WTC11 (cell line): ENCODE measurements around the gene PLEKHH2. TPM values are rescaled to one million over a fixed set of nuclear protein-coding genes. Genes with fewer than 3 reads are reported as not detected.

Source experiments
- ATAC-seq: fragments of 200-7000 bp; cut with Tn5 transposase; 2 replicates; pipeline ENCODE4 v1.10.0; 2021; ENCODE audit warnings: mild to moderate bottlenecking, moderate library complexity
- CTCF ChIA-PET: fragments of 300-600 bp; sonication (Branson Sonifier 250); formaldehyde crosslinking; loops from one replicate; lab custom pipeline; 2021; ENCODE audit warnings: antibody characterized with exemption; lab: Charles Lee
- POLR2A ChIA-PET: fragments of 350-600 bp; sonication (Branson Sonifier 250); formaldehyde crosslinking; loops from one replicate; lab custom pipeline; 2021; ENCODE audit warnings: antibody characterized with exemption; lab: Charles Lee
- DNase-seq: peaks from one replicate; pipeline ENCODE4 v3.0.0; 2021; ENCODE audit warnings: low spot score
- H3K27ac Mint-ChIP-seq: 2 replicates; pipeline ENCODE4 v1.8.0; 2021; ENCODE audit warnings: mixed read lengths
- H3K27me3 Mint-ChIP-seq: 2 replicates; pipeline ENCODE4 v1.8.0; 2021; ENCODE audit warnings: low read depth, mild to moderate bottlenecking, moderate library complexity, mixed read lengths
- H3K36me3 Mint-ChIP-seq: 2 replicates; pipeline ENCODE4 v1.8.0; 2021; ENCODE audit warnings: mixed read lengths
- H3K4me1 Mint-ChIP-seq: 2 replicates; pipeline ENCODE4 v1.8.0; 2022; ENCODE audit warnings: mixed read lengths
- H3K4me3 Mint-ChIP-seq: 2 replicates; pipeline ENCODE4 v1.8.0; 2021; ENCODE audit warnings: mild to moderate bottlenecking, moderate library complexity, mixed read lengths
- H3K9me3 Mint-ChIP-seq: 2 replicates; pipeline ENCODE4 v1.8.0; 2021; ENCODE audit warnings: mixed read lengths
- ATF3 ChIP-seq: sonication (generic); formaldehyde crosslinking; conservative IDR thresholded peaks from 2 replicates; pipeline ENCODE4 v1.8.1; 2022; ENCODE audit warnings: mild to moderate bottlenecking, missing genetic modification reagents
- ATF6 ChIP-seq: sonication (generic); formaldehyde crosslinking; IDR thresholded peaks from 2 replicates; pipeline ENCODE4 v1.8.1; 2023; ENCODE audit warnings: mild to moderate bottlenecking, missing genetic modification reagents
- CREM ChIP-seq: sonication (generic); formaldehyde crosslinking; IDR thresholded peaks from 2 replicates; pipeline ENCODE4 v1.8.1; 2022; ENCODE audit warnings: mild to moderate bottlenecking, missing genetic modification reagents, moderate library complexity
- ELF4 ChIP-seq: sonication (generic); formaldehyde crosslinking; IDR thresholded peaks from 2 replicates; pipeline ENCODE4 v1.8.1; 2022; ENCODE audit warnings: low read depth, mild to moderate bottlenecking, moderate library complexity, missing genetic modification reagents
- ESRRA ChIP-seq: sonication (generic); formaldehyde crosslinking; IDR thresholded peaks from 2 replicates; pipeline ENCODE4 v1.8.1; 2022; ENCODE audit warnings: mild to moderate bottlenecking, missing genetic modification reagents, borderline replicate concordance
- FOXK1 ChIP-seq: sonication (generic); formaldehyde crosslinking; IDR thresholded peaks from 2 replicates; pipeline ENCODE4 v1.8.0; 2022; ENCODE audit warnings: mild to moderate bottlenecking, moderate library complexity, missing genetic modification reagents
- FOXP1 ChIP-seq: sonication (generic); formaldehyde crosslinking; IDR thresholded peaks from 2 replicates; pipeline ENCODE4 v1.8.0; 2022; ENCODE audit warnings: missing genetic modification reagents, mild to moderate bottlenecking, moderate library complexity, borderline replicate concordance
- GABPB1 ChIP-seq: sonication (generic); formaldehyde crosslinking; IDR thresholded peaks from 2 replicates; pipeline ENCODE4 v1.8.1; 2023; ENCODE audit warnings: mild to moderate bottlenecking, missing genetic modification reagents
- IRF1 ChIP-seq: sonication (generic); formaldehyde crosslinking; IDR thresholded peaks from 2 replicates; pipeline ENCODE4 v1.8.0; 2023; ENCODE audit warnings: missing genetic modification reagents
- IRF2 ChIP-seq: sonication (generic); formaldehyde crosslinking; IDR thresholded peaks from 2 replicates; pipeline ENCODE4 v1.8.0; 2022; ENCODE audit warnings: low read depth, missing genetic modification reagents, borderline replicate concordance
- MAX ChIP-seq: sonication (generic); formaldehyde crosslinking; IDR thresholded peaks from 2 replicates; pipeline ENCODE4 v1.8.0; 2022; ENCODE audit warnings: mild to moderate bottlenecking, missing genetic modification reagents
- MXD4 ChIP-seq: fragments of 250-450 bp; sonication (Bioruptor Pico); IDR thresholded peaks from 2 replicates; pipeline ENCODE4 v1.8.0; 2021; ENCODE audit warnings: mild to moderate bottlenecking, moderate library complexity, borderline replicate concordance
- NFATC4 ChIP-seq: fragments of 250-450 bp; sonication (Bioruptor Pico); IDR thresholded peaks from 2 replicates; pipeline ENCODE4 v1.9.0; 2021; ENCODE audit warnings: mild to moderate bottlenecking
- NR3C1 ChIP-seq: sonication (generic); formaldehyde crosslinking; conservative IDR thresholded peaks from 2 replicates; pipeline ENCODE4 v1.8.1; 2023; ENCODE audit warnings: low read depth, mild to moderate bottlenecking, missing genetic modification reagents
- PREB ChIP-seq: sonication (generic); formaldehyde crosslinking; IDR thresholded peaks from 2 replicates; pipeline ENCODE4 v1.8.1; 2022; ENCODE audit warnings: mild to moderate bottlenecking, missing genetic modification reagents, moderate library complexity, borderline replicate concordance
- RORB ChIP-seq: fragments of 250-450 bp; sonication (Bioruptor Pico); IDR thresholded peaks from 2 replicates; pipeline ENCODE4 v1.9.0; 2021; ENCODE audit warnings: mild to moderate bottlenecking
- SMAD4 ChIP-seq: sonication (generic); formaldehyde crosslinking; IDR thresholded peaks from 2 replicates; pipeline ENCODE4 v1.8.0; 2022; ENCODE audit warnings: mild to moderate bottlenecking, missing genetic modification reagents
- SP1 ChIP-seq: sonication (generic); formaldehyde crosslinking; conservative IDR thresholded peaks from 2 replicates; pipeline ENCODE4 v1.8.1; 2022; ENCODE audit warnings: missing genetic modification reagents
- STAT6 ChIP-seq: sonication (generic); formaldehyde crosslinking; conservative IDR thresholded peaks from 2 replicates; pipeline ENCODE4 v1.8.1; 2023; ENCODE audit warnings: mild to moderate bottlenecking, low read depth, missing genetic modification reagents, moderate library complexity
- TEAD1 ChIP-seq: sonication (generic); formaldehyde crosslinking; IDR thresholded peaks from 2 replicates; pipeline ENCODE4 v1.8.0; 2022; ENCODE audit warnings: mild to moderate bottlenecking, missing genetic modification reagents
- ZNF121 ChIP-seq: sonication (generic); formaldehyde crosslinking; IDR thresholded peaks from 2 replicates; pipeline ENCODE4 v1.8.0; 2023; ENCODE audit warnings: missing genetic modification reagents
- ZNF317 ChIP-seq: sonication (generic); formaldehyde crosslinking; IDR thresholded peaks from 2 replicates; pipeline ENCODE4 v1.8.1; 2023; ENCODE audit warnings: low read depth, mild to moderate bottlenecking, moderate library complexity, missing genetic modification reagents, borderline replicate concordance
- ZNF512 ChIP-seq: sonication (generic); formaldehyde crosslinking; IDR thresholded peaks from 2 replicates; pipeline ENCODE4 v1.8.1; 2022; ENCODE audit warnings: missing genetic modification reagents, borderline replicate concordance
- total RNA-seq: library from RNA; stranded (reverse); gene quantifications from 3 replicates; pipeline ENCODE4 v1.2.3, GENCODE V29; 2021

The PLEKHH2 gene
- total RNA-seq, 1 experiment from 2014 or later, result 5.8 TPM

- TF ChIP-seq PREB (CRISPR knock-in tag) (no peak), GABPB1 (no peak), IRF1 (no peak), SP1 (CRISPR knock-in tag) (no peak)
Measured at GRCh38 chr2:43749583-43749982, 112.5 kb downstream of the PLEKHH2 start (continued).

GRCh38 chr2:43751476-43751990, 114.5 kb downstream of the PLEKHH2 start:
- Mint-ChIP-seq H3K36me3 (no peaks in the 10 kb centered on the region), H3K27me3 (no peaks in the 10 kb centered on the region), H3K4me3 (no peak overlapping the region), H3K9me3 (no peaks in the 10 kb centered on the region), H3K27ac (no peak overlapping the region), H3K4me1 (0 out of 2 replicates have a peak, but pooled peaks cover 6% of the 10 kb centered on the region)
- no peak for TF ChIP-seq ATF6 (CRISPR knock-in tag)
- CTCF ChIA-PET, result no interaction called here
- POLR2A ChIA-PET, result no interaction called here
- ATAC-seq (no peak), DNase-seq (no peak)

GRCh38 chr2:43752302-43752701, 115.2 kb downstream of the PLEKHH2 start:
- Mint-ChIP-seq H3K27ac (no peak overlapping the region), H3K4me1 (0 out of 2 replicates have a peak, but pooled peaks cover 6% of the 10 kb centered on the region), H3K36me3 (peaks cover 3% of the 10 kb centered on the region; the same call in 1 of the 2 replicates), H3K27me3 (no peaks in the 10 kb centered on the region), H3K9me3 (peaks cover 3% of the 10 kb centered on the region; the same call in 1 of the 2 replicates), H3K4me3 (no peak overlapping the region)
- CTCF ChIA-PET, result no interaction called here
- ATAC-seq, result no peak
- DNase-seq, result no peak
- TF ChIP-seq NR3C1 (CRISPR knock-in tag) (no peak), TEAD1 (CRISPR knock-in tag) (no peak), ESRRA (CRISPR knock-in tag) (no peak), MXD4 (no peak)
- POLR2A ChIA-PET, result no interaction called here

GRCh38 chr2:43754180-43754579, 117.1 kb downstream of the PLEKHH2 start:
- no peak for DNase-seq
- no peaks in the 10 kb centered on the region for H3K27me3 Mint-ChIP-seq
- POLR2A ChIA-PET, result no interaction called here
- H3K9me3 Mint-ChIP-seq, result peaks cover 3% of the 10 kb centered on the region; the same call in 1 of the 2 replicates
- H3K27ac Mint-ChIP-seq, result no peak overlapping the region
- no peak overlapping the region for H3K4me3 Mint-ChIP-seq
- no peak for ATAC-seq
- H3K4me1 Mint-ChIP-seq, result peaks cover 13% of the 10 kb centered on the region
- H3K36me3 Mint-ChIP-seq, result peaks cover 3% of the 10 kb centered on the region; the same call in 1 of the 2 replicates
- CTCF ChIA-PET, result no interaction called here
- TF ChIP-seq CREM (CRISPR knock-in tag), result no peak
- TF ChIP-seq FOXP1 (CRISPR knock-in tag), result no peak
- no peak for TF ChIP-seq ATF3 (CRISPR knock-in tag)
- no peak for TF ChIP-seq SP1 (CRISPR knock-in tag)
- TF ChIP-seq STAT6 (CRISPR knock-in tag), result no peak
- no peak for TF ChIP-seq ZNF317 (CRISPR knock-in tag)
- no peak for TF ChIP-seq RORB (CRISPR knock-in tag)
- no peak for TF ChIP-seq NFATC4 (CRISPR knock-in tag)
- no peak for TF ChIP-seq IRF2 (CRISPR knock-in tag)
- TF ChIP-seq ELF4 (CRISPR knock-in tag), result no peak
- TF ChIP-seq ZNF512, result no peak
- no peak for TF ChIP-seq SMAD4 (CRISPR knock-in tag)
- TF ChIP-seq ZNF121 (CRISPR knock-in tag), result no peak
- TF ChIP-seq MAX (CRISPR knock-in tag), result no peak
- no peak for TF ChIP-seq FOXK1 (CRISPR knock-in tag)
- TF ChIP-seq NR3C1 (CRISPR knock-in tag), result no peak
